ENCODE measurements around the gene BRAP. TPM values are rescaled to one million over a fixed set of nuclear protein-coding genes. Genes with fewer than 3 reads are reported as not detected.
A peak's percentile ranks its signal among the peaks of the same experiment; 100 is the strongest.
"Not testable (repeated sequence)": the region's sequence is repeated elsewhere in the genome, so short reads cannot be mapped to it uniquely, and the experiment has no call there.

The BRAP gene
- total RNA-seq, 1 donor from 2014 or later, result 16.9 TPM

GRCh38 chr12:111624540-111624939 is 61.2 kb downstream of the BRAP start:
- no peak for DNase-seq (ENCODE audit: extremely low read depth, low read depth, low spot score)

GRCh38 chr12:111617841-111618240 is 67.9 kb downstream of the BRAP start:
- DNase-seq (ENCODE audit: extremely low read depth, low read depth, low spot score), result not testable (repeated sequence)

GRCh38 chr12:111616177-111616623 is 69.6 kb downstream of the BRAP start:
- DNase-seq (ENCODE audit: extremely low read depth, low read depth, low spot score), result no peak

- DNase-seq (ENCODE audit: extremely low read depth, low read depth, low spot score), result no peak
Measured at GRCh38 chr12:111607239-111607638, 78.5 kb downstream of the BRAP start.

- DNase-seq (ENCODE audit: extremely low read depth, low read depth, low spot score), result no peak
Measured at GRCh38 chr12:111606767-111607230, 79.0 kb downstream of the BRAP start.

GRCh38 chr12:111605911-111606766 is 79.6 kb downstream of the BRAP start:
- no peak for DNase-seq (ENCODE audit: extremely low read depth, low read depth, low spot score)

GRCh38 chr12:111602857-111603256 is 82.9 kb downstream of the BRAP start:
- not testable (repeated sequence) for DNase-seq (ENCODE audit: extremely low read depth, low read depth, low spot score)

GRCh38 chr12:111602348-111602747 is 83.4 kb downstream of the BRAP start:
- DNase-seq (ENCODE audit: extremely low read depth, low read depth, low spot score), result no peak

- not testable (repeated sequence) for DNase-seq (ENCODE audit: extremely low read depth, low read depth, low spot score)
Measured at GRCh38 chr12:111600986-111601385, 84.8 kb downstream of the BRAP start.

- DNase-seq (ENCODE audit: extremely low read depth, low read depth, low spot score), result no peak
Measured at GRCh38 chr12:111600205-111600642, 85.5 kb downstream of the BRAP start.

- peak; percentile 42 for DNase-seq (ENCODE audit: extremely low read depth, low read depth, low spot score)
Measured at GRCh38 chr12:111599453-111600204, 86.1 kb downstream of the BRAP start.

- DNase-seq (ENCODE audit: extremely low read depth, low read depth, low spot score), result no peak
Measured at GRCh38 chr12:111598637-111599452, 86.9 kb downstream of the BRAP start, which contains the start of gene ATXN2. TSS of gene ATXN2 (minus strand) at chr12:111599315. CDS start at chr12:111599034, 281 bp downstream.

GRCh38 chr12:111597831-111598636 is 87.7 kb downstream of the BRAP start:
- DNase-seq (ENCODE audit: extremely low read depth, low read depth, low spot score), result no peak

- peak; percentile 27 for DNase-seq (ENCODE audit: extremely low read depth, low read depth, low spot score)
Measured at GRCh38 chr12:111596985-111597830, 88.5 kb downstream of the BRAP start.

GRCh38 chr12:111595341-111595835 is 90.4 kb downstream of the BRAP start:
- DNase-seq (ENCODE audit: extremely low read depth, low read depth, low spot score), result not testable (repeated sequence)
